Right ventricle myocardium inferior (tissue), 1 donor: ENCODE results near the gene ITPA. TPM values are rescaled to one million over a fixed set of nuclear protein-coding genes. Genes with fewer than 3 reads are reported as not detected.

ENCODE experiments used
- ATAC-seq: fragments of 200-7000 bp; cut with Tn5 transposase; one replicate; pipeline ENCODE4 v1.9.1; 2020; ENCODE audit warnings: mild to moderate bottlenecking, moderate library complexity
- DNase-seq: peaks from one replicate; pipeline ENCODE4 v3.0.0; 2021; ENCODE audit errors: missing footprints
- intact Hi-C: fragments of 100-400 bp; cut with DNase I; formaldehyde crosslinking; loops from one replicate; pipeline ENCODE4 v1.11.0; 2022
- total RNA-seq: library from RNA; stranded (reverse); fragmentation: NEBNext Ultra II Directional; extraction: Animal tissue kit (Norgen Biotek cat#: 25700); gene quantifications from one replicate; pipeline ENCODE4 v1.2.1, GENCODE V29; 2021
- donor health status: DM: no; HTN: yes; CAD: no; lungs with severe emphysema.

The ITPA gene
- total RNA-seq, 1 donor from 2014 or later, result 21.4 TPM

- no peak for ATAC-seq
- intact Hi-C loops, result no loop called here
- DNase-seq, result peak; percentile 68
Measured at GRCh38 chr20:3237011-3237957, 28.0 kb downstream of the ITPA start.

GRCh38 chr20:3237958-3238615 is 28.8 kb downstream of the ITPA start:
- DNase-seq, result peak; percentile 21

GRCh38 chr20:3238616-3239025 is 29.3 kb downstream of the ITPA start:
- ATAC-seq, result no peak
- peak; percentile 56 for DNase-seq
- intact Hi-C loops, result no loop called here

More at GRCh38 chr20:3237958-3238615, 28.8 kb downstream of the ITPA start:
- intact Hi-C loops, result no loop called here
- no peak for ATAC-seq

GRCh38 chr20:3239026-3239866 is 29.9 kb downstream of the ITPA start, which contains the start of gene SLC4A11:
Gene SLC4A11 (minus strand): TSS chr20:3239190. CDS start chr20:3239137, 53 bp downstream.
- intact Hi-C loops, result no loop called here
- DNase-seq, result peak; percentile 85
- peak; percentile 69 for ATAC-seq

GRCh38 chr20:3239867-3240775 is 30.8 kb downstream of the ITPA start:
- ATAC-seq (no peak), DNase-seq (peak; percentile 54)
- intact Hi-C loops, result no loop called here

- ATAC-seq (no peak), DNase-seq (peak; percentile 57)
- intact Hi-C loops, result no loop called here
Measured at GRCh38 chr20:3240776-3241363, 31.6 kb downstream of the ITPA start.

GRCh38 chr20:3242172-3242692 is 32.9 kb downstream of the ITPA start:
- DNase-seq (no peak), ATAC-seq (no peak)
- intact Hi-C loops, result loop anchor here (1.0 kb wide), 1 partner anchor 14 kb away; no protein-coding TSS in a partner anchor

- peak; percentile 35 for DNase-seq
Measured at GRCh38 chr20:3243718-3244358, 34.5 kb downstream of the ITPA start.

GRCh38 chr20:3244613-3245012 is 35.3 kb downstream of the ITPA start:
- intact Hi-C loops, result no loop called here
- ATAC-seq (no peak), DNase-seq (peak; percentile 46)

More at GRCh38 chr20:3243718-3244358, 34.5 kb downstream of the ITPA start:
- intact Hi-C loops, result no loop called here
- ATAC-seq, result no peak

- ATAC-seq, result no peak
- DNase-seq, result no peak
- intact Hi-C loops, result no loop called here
Measured at GRCh38 chr20:3245156-3245555, 35.9 kb downstream of the ITPA start.

GRCh38 chr20:3245711-3246110 is 36.4 kb downstream of the ITPA start:
- DNase-seq (no peak), ATAC-seq (no peak)
- intact Hi-C loops, result no loop called here

GRCh38 chr20:3246682-3247081 is 37.4 kb downstream of the ITPA start:
- intact Hi-C loops, result no loop called here
- DNase-seq (no peak), ATAC-seq (no peak)

GRCh38 chr20:3247638-3248037 is 38.3 kb downstream of the ITPA start:
- intact Hi-C loops, result no loop called here
- ATAC-seq (peak; percentile 28), DNase-seq (no peak)

- DNase-seq, result peak; percentile 64
- intact Hi-C loops, result no loop called here
- ATAC-seq, result peak; percentile 70
Measured at GRCh38 chr20:3248167-3248992, 39.1 kb downstream of the ITPA start.

- intact Hi-C loops, result no loop called here
- ATAC-seq (no peak), DNase-seq (no peak)
Measured at GRCh38 chr20:3248993-3249347, 39.7 kb downstream of the ITPA start.

- DNase-seq, result no peak
- intact Hi-C loops, result no loop called here
- no peak for ATAC-seq
Measured at GRCh38 chr20:3250091-3250504, 40.8 kb downstream of the ITPA start.
